HG03439 (cell line): ENCODE measurements around the gene MZF1.
A peak's percentile ranks its signal among the peaks of the same experiment; 100 is the strongest.

ENCODE experiments used
- ATAC-seq: cut with Tn5 transposase; IDR thresholded peaks from one replicate; pipeline ENCODE4 v1.9.1; 2021; ENCODE audit warnings: mild to moderate bottlenecking, moderate library complexity; ENCODE audit not compliant: unreplicated experiment

The MZF1 gene

GRCh38 chr19:58515259-58515658 lies 57.9 kb downstream of the MZF1 start:
- no peak for ATAC-seq

GRCh38 chr19:58514564-58515022 lies 58.5 kb downstream of the MZF1 start:
- ATAC-seq, result no peak

GRCh38 chr19:58513694-58514563 lies 59.2 kb downstream of the MZF1 start:
- peak; percentile 67 for ATAC-seq

DNA sequence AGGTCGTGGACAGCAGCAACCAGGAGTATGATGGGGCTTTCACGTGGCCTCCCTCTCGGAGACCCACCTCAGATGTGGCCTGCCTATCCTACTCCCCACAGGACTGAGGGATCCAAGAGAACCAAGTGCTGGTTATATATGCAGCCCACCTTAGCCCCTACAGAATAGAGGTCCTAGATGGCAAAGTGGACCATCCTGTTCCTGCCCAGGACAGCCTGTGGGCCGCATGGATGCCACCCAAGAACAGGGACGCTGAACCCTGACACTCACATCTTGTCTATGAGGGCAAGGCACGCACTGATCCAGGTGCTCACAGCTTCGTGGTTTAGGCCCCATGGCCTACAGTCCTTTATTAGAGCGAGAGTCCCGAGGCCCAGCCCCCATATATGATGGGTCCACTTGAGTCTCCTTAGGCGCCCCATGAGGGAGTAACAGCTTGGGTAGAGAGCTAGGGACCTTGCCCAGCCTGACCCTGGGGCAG lies 59.9 kb downstream of the MZF1 start:
- ATAC-seq, result no peak
